Cardiac fibroblast (primary cell): Measurements from ENCODE around the gene IQCH.

Source experiments
- DNase-seq, 2 donors: peaks; one replicate each; pipeline versions ENCODE4 v3.0.0 to v3.0.0-alpha.2; 2010; ENCODE audit warnings: low read depth in 2 of 2
- H3K4me3 ChIP-seq, 2 donors: replicated peaks in 1 of 2; 1 replicate in 1 of 2; 2 replicates in 1 of 2; pipeline ENCODE4 v1.5.1; 2011; ENCODE audit warnings: low read depth in 2 of 2, low read length in 2 of 2, mild to moderate bottlenecking in 2 of 2, moderate library complexity in 1 of 2
- CTCF ChIP-seq: IDR thresholded peaks from one replicate; pipeline ENCODE4 v1.5.1; 2011; ENCODE audit warnings: low read depth, mild to moderate bottlenecking, low read length, inconsistent platforms

IQCH gene

DNA sequence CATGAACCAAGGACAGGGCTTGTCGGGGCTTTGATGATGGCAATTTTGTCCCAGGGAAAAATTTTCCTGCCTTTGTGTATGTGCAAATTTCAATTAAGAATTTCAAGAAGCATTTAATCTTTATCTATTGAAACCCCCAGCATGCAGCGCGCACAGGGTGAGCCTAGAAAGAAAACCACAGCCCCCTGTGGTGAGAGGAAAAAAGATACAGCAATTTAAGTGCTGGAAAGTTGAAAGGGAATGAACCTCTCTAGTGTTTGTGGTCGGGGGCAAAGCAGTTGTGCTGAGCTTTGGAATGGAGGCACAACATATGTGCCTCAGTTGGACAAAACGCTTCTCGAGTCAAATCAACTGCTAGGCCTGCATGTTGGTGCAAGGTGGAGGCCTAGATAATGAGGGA is 154.6 kb downstream of the IQCH start:
- no peak for DNase-seq
- no peak for TF ChIP-seq CTCF
- H3K4me3 ChIP-seq, result no peak overlapping the region

- H3K4me3 ChIP-seq, result no peak overlapping the region
- DNase-seq, result no peak
- TF ChIP-seq CTCF, result no peak
Measured at GRCh38 chr15:67411486-67411885, 156.9 kb downstream of the IQCH start.

DNA sequence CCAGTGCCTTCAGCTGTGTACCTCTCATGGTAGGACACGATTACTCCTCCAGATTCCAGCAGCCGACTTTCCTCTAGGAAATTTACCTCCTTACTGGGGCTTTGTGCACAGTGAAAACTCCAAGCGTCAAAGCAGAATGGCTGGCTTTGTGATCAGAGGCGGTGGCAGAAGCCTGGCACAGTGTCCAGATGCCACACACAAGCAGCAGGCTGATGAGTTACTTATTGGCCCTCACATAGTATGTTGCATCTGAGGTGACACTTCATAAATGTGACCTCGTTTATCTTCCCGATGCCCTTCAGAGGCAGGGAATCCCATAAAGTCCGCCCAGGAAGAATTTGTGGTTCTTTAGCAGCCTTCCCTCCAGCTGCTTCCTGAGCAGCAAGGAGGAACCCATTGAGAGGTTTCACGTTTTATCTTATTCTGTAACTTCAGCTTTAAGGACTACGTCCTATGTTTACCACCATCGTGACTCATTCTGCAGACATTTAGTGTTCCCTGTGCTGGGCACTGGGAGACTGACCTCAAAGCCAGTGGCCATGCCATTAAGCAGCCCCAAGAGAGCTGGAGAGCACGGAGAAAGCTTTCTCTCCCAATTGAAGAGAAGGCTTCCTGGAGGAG is 159.3 kb downstream of the IQCH start:
- DNase-seq, result peak; percentile 54 to 59
- TF ChIP-seq CTCF, result no peak
- no peak overlapping the region for H3K4me3 ChIP-seq

- no peak for TF ChIP-seq CTCF
Measured at GRCh38 chr15:67415181-67415580, 160.6 kb downstream of the IQCH start.

GRCh38 chr15:67416891-67417290 is 162.3 kb downstream of the IQCH start:
- no peak for TF ChIP-seq CTCF
- DNase-seq, result no peak
- H3K4me3 ChIP-seq, result no peak overlapping the region

More at GRCh38 chr15:67415181-67415580, 160.6 kb downstream of the IQCH start:
- DNase-seq, result no peak
- H3K4me3 ChIP-seq, result no peak overlapping the region

- no peak for DNase-seq
- no peak for TF ChIP-seq CTCF
- H3K4me3 ChIP-seq, result no peak overlapping the region
Measured at GRCh38 chr15:67419705-67420104, 165.1 kb downstream of the IQCH start.

DNA sequence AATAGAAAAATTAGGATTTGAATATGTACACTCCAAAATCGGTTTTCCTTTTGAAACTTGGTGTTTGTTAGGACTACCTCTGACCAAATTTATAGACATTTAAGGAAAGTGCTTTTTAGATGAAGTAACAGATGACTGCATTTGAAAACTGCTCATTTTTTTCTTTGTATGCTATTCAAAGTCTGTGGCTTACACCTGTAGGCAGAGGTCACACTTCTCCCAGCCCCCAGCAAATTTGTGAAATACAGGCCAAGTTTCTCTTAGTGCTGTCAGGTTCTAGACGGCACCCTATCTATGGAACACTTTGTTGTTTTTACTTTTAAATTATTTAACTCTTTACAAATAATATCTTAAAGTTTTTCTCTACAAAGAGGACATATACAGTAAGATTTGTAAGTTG is 165.6 kb downstream of the IQCH start:
- no peak for TF ChIP-seq CTCF
- no peak for DNase-seq
- H3K4me3 ChIP-seq, result no peak overlapping the region
